OCI-LY3 (cell line): ENCODE measurements around the gene METTL23.

Experiments used
- EZH2phosphoT487 ChIP-seq: fragments of 200-600 bp; shearing (Covaris generic); IDR thresholded peaks from 2 replicates; pipeline ENCODE4 v1.6.1; 2018; ENCODE audit warnings: antibody characterized with exemption, mixed run types, low read depth
- TF ChIP-seq, protein P1 (sequence below): fragments of 200-600, 300-600 bp; sonication (generic); IDR thresholded peaks from 2 replicates; pipeline ENCODE4 v1.5.1; 2014; ENCODE audit warnings: antibody characterized with exemption, low read length, low read depth

DNA sequence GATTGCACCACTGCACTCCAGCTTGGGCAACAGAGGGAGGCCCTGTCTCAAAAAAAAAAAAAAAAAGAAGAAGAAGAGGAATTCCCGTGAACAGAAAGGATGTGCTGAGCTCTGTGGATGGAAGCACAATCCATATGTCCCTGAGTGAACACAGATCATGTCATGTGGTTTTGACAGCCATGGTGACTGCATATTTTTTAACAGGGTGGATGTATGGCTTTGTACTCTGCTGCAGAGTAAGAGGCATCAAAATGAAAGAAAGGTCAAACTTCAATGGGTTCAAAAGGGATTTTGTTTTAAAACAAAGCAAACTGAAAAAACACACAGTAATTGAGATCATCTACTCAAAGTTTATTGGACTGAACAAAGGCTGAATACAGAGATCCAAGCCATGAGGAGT is 47.4 kb upstream of the METTL23 start:
- TF ChIP-seq, protein P1, sequence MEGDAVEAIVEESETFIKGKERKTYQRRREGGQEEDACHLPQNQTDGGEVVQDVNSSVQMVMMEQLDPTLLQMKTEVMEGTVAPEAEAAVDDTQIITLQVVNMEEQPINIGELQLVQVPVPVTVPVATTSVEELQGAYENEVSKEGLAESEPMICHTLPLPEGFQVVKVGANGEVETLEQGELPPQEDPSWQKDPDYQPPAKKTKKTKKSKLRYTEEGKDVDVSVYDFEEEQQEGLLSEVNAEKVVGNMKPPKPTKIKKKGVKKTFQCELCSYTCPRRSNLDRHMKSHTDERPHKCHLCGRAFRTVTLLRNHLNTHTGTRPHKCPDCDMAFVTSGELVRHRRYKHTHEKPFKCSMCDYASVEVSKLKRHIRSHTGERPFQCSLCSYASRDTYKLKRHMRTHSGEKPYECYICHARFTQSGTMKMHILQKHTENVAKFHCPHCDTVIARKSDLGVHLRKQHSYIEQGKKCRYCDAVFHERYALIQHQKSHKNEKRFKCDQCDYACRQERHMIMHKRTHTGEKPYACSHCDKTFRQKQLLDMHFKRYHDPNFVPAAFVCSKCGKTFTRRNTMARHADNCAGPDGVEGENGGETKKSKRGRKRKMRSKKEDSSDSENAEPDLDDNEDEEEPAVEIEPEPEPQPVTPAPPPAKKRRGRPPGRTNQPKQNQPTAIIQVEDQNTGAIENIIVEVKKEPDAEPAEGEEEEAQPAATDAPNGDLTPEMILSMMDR, result no peak
- no peak for TF ChIP-seq EZH2phosphoT487
